H9 (cell line): ENCODE results near the gene PITPNM3. TPM values are rescaled to one million over a fixed set of nuclear protein-coding genes. Genes with fewer than 3 reads are reported as not detected.

ENCODE experiments used
- DNase-seq: peaks from one replicate; pipeline ENCODE4 v3.0.0-alpha.2; 2017
- H2AFZ ChIP-seq: one replicate; pipeline ENCODE4 v1.6.1; 2013; ENCODE audit warnings: mild to moderate bottlenecking, low read length, control low read depth, moderate library complexity
- H2AK5ac ChIP-seq: 2 replicates; pipeline ENCODE4 v1.6.1; 2013; ENCODE audit warnings: low read length, control low read depth, mixed read lengths; ENCODE audit not compliant: insufficient read length
- H2BK120ac ChIP-seq: one replicate; pipeline ENCODE4 v1.6.1; 2013; ENCODE audit warnings: low read depth, mild to moderate bottlenecking, low read length, control low read depth, inconsistent platforms; ENCODE audit not compliant: poor library complexity, severe bottlenecking
- H2BK12ac ChIP-seq: 2 replicates; pipeline ENCODE4 v1.6.1; 2013; ENCODE audit warnings: low read length, control low read depth, mixed read lengths, low read depth; ENCODE audit not compliant: insufficient read length
- H2BK15ac ChIP-seq: 2 replicates; pipeline ENCODE4 v1.6.1; 2013; ENCODE audit warnings: low read depth, low read length, control low read depth
- H2BK20ac ChIP-seq: one replicate; pipeline ENCODE4 v1.6.1; 2013; ENCODE audit warnings: low read depth, mild to moderate bottlenecking, low read length, control low read depth, inconsistent platforms; ENCODE audit not compliant: poor library complexity, severe bottlenecking
- H2BK5ac ChIP-seq: 2 replicates; pipeline ENCODE4 v1.6.1; 2013; ENCODE audit warnings: low read length, control low read depth, mixed read lengths; ENCODE audit not compliant: insufficient read length
- H3K14ac ChIP-seq: 2 replicates; pipeline ENCODE4 v1.6.1; 2013; ENCODE audit warnings: low read length, control low read depth; ENCODE audit not compliant: insufficient read depth
- H3K18ac ChIP-seq: 2 replicates; pipeline ENCODE4 v1.6.1; 2013; ENCODE audit warnings: low read depth, mild to moderate bottlenecking, mixed read lengths, low read length, control low read depth; ENCODE audit not compliant: insufficient read length
- H3K23ac ChIP-seq: 2 replicates; pipeline ENCODE4 v1.6.1; 2013; ENCODE audit warnings: low read length, control low read depth, mixed read lengths, low read depth; ENCODE audit not compliant: insufficient read length
- H3K23me2 ChIP-seq: 2 replicates; pipeline ENCODE4 v1.6.1; 2013; ENCODE audit warnings: low read depth, mild to moderate bottlenecking, mixed read lengths, low read length, control low read depth; ENCODE audit not compliant: insufficient read length, poor library complexity, severe bottlenecking
- H3K27ac ChIP-seq: 2 replicates; pipeline ENCODE4 v1.5.1; 2013; ENCODE audit warnings: low read length, control low read depth, mixed read lengths, low read depth; ENCODE audit not compliant: insufficient read length
- H3K27me3 ChIP-seq: 2 replicates; pipeline ENCODE4 v1.6.1; 2013; ENCODE audit warnings: low read length, control low read depth, inconsistent platforms; ENCODE audit not compliant: insufficient read depth
- H3K4ac ChIP-seq: 2 replicates; pipeline ENCODE4 v1.6.1; 2013; ENCODE audit warnings: low read depth, mild to moderate bottlenecking, control low read depth, inconsistent platforms, low read length, moderate library complexity
- H3K4me1 ChIP-seq: 2 replicates; pipeline ENCODE4 v1.6.1; 2013; ENCODE audit warnings: low read length, control low read depth, inconsistent platforms; ENCODE audit not compliant: insufficient read depth
- H3K4me2 ChIP-seq: 2 replicates; pipeline ENCODE4 v1.6.1; 2013; ENCODE audit warnings: low read length, control low read depth, mixed read lengths; ENCODE audit not compliant: insufficient read length, insufficient read depth
- H3K56ac ChIP-seq: 2 replicates; pipeline ENCODE4 v1.6.1; 2013; ENCODE audit warnings: low read depth, mild to moderate bottlenecking, mixed read lengths, low read length, control low read depth; ENCODE audit not compliant: insufficient read length
- H3K79me1 ChIP-seq: 2 replicates; pipeline ENCODE4 v1.6.1; 2013; ENCODE audit warnings: low read depth, mild to moderate bottlenecking, moderate library complexity, low read length, control low read depth, inconsistent platforms; ENCODE audit not compliant: insufficient read depth, poor library complexity, severe bottlenecking
- H3K79me2 ChIP-seq: 2 replicates; pipeline ENCODE4 v1.6.1; 2013; ENCODE audit warnings: low read length, control low read depth, inconsistent platforms; ENCODE audit not compliant: insufficient read depth
- H3K9ac ChIP-seq: 2 replicates; pipeline ENCODE4 v1.6.1; 2013; ENCODE audit warnings: low read length, control low read depth, mixed read lengths; ENCODE audit not compliant: insufficient read length; ENCODE audit errors: extremely low read depth
- H3K9me3 ChIP-seq: one replicate; pipeline ENCODE4 v1.6.1; 2013; ENCODE audit warnings: low read depth, low read length, inconsistent platforms; ENCODE audit not compliant: control insufficient read depth
- H3T11ph ChIP-seq: one replicate; pipeline ENCODE4 v1.6.1; 2013; ENCODE audit warnings: mild to moderate bottlenecking, low read length, control low read depth, inconsistent platforms
- H4K20me1 ChIP-seq: one replicate; pipeline ENCODE4 v1.6.1; 2013; ENCODE audit not compliant: control insufficient read depth, insufficient read length, insufficient read depth
- H4K5ac ChIP-seq: 2 replicates; pipeline ENCODE4 v1.6.1; 2013; ENCODE audit warnings: low read depth, mild to moderate bottlenecking, mixed read lengths, low read length, control low read depth; ENCODE audit not compliant: insufficient read length
- H4K8ac ChIP-seq: replicated peaks from 2 replicates; pipeline ENCODE4 v1.6.1; 2013; ENCODE audit warnings: low read length, control low read depth, mixed read lengths, low read depth; ENCODE audit not compliant: insufficient read length
- H4K91ac ChIP-seq: 2 replicates; pipeline ENCODE4 v1.6.1; 2013; ENCODE audit warnings: low read depth, mild to moderate bottlenecking, moderate library complexity, mixed read lengths, low read length, control low read depth; ENCODE audit not compliant: insufficient read length
- H3K27ac Mint-ChIP-seq, 3 experiments: 2 replicates in 2 of 3; 3 replicates in 1 of 3; pipeline ENCODE4 v1.8.0; 2020 to 2021; ENCODE audit warnings: mixed read lengths in 3 of 3, mild to moderate bottlenecking in 1 of 3, moderate library complexity in 1 of 3
- H3K27me3 Mint-ChIP-seq: 2 replicates; pipeline ENCODE4 v1.8.0; 2021; ENCODE audit warnings: low read depth, mild to moderate bottlenecking, moderate library complexity, mixed read lengths
- H3K36me3 Mint-ChIP-seq, 3 experiments: 2 replicates in 2 of 3; 3 replicates in 1 of 3; pipeline ENCODE4 v1.8.0; 2020 to 2021; ENCODE audit warnings: low read depth in 3 of 3, mixed read lengths in 3 of 3; ENCODE audit not compliant: insufficient read depth in 1 of 3
- H3K4me1 Mint-ChIP-seq, 2 experiments: 2 replicates each; pipeline ENCODE4 v1.8.0; 2020; ENCODE audit warnings: mixed read lengths in 2 of 2
- H3K4me3 Mint-ChIP-seq, 2 experiments: 2 replicates in 1 of 2; 3 replicates in 1 of 2; pipeline ENCODE4 v1.8.0; 2020 to 2021; ENCODE audit warnings: mild to moderate bottlenecking in 2 of 2, mixed read lengths in 2 of 2, moderate library complexity in 1 of 2
- H3K9me3 Mint-ChIP-seq, 2 experiments: 2 replicates in 1 of 2; 3 replicates in 1 of 2; pipeline ENCODE4 v1.8.0; 2020; ENCODE audit warnings: mild to moderate bottlenecking in 2 of 2, mixed read lengths in 2 of 2, moderate library complexity in 1 of 2
- WGBS: extraction: QIAGEN DNeasy Blood & Tissue Kit; methylation state at CpG from one replicate; pipeline ENCODE4 v1.1.7; 2013; ENCODE audit warnings: missing lambda C conversion rate, low lambda C conversion rate, mixed read lengths; ENCODE audit not compliant: insufficient read length; ENCODE audit errors: extremely low coverage; 5-methylcytosine and 5-hydroxymethylcytosine counted together
- total RNA-seq: library from RNA; stranded (reverse); gene quantifications from 2 replicates; pipeline ENCODE4 v1.2.1, GENCODE V29; 2021
- TF ChIP-seq, protein P1 (sequence below): fragments of 200-600 bp; sonication (generic); conservative IDR thresholded peaks from 3 replicates; pipeline ENCODE4 v1.8.0; 2021; ENCODE audit warnings: antibody characterized with exemption, mild to moderate bottlenecking

The PITPNM3 gene
- total RNA-seq, 1 experiment from 2014 or later: 3.4 TPM

DNA sequence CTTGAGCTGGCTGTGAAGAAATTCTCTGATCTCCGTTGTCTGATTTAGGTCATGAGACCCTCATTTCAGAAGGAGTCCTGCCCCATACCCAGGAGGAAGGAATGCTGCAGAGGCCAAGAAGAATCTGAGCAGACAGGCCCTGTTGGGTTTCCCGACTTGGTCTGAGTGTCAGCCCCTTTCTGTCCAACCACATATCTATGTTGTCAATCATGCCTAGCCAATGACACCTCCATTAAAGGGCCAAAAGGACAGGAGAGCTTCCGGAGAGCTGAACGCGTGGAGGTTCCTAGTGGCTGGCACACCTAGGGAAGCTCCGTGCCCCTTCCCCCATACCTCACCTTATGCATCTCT, 74.3 kb downstream of the PITPNM3 start:
- no peak overlapping the region for H3K9ac ChIP-seq
- no peak overlapping the region for H2BK5ac ChIP-seq
- no peaks in the 10 kb centered on the region for H3K27me3 ChIP-seq
- H3K56ac ChIP-seq: no peak overlapping the region
- no peak overlapping the region for H2BK120ac ChIP-seq
- no CpG with 5 or more reads among the region's 6 CpGs for WGBS
- H3K4me3 Mint-ChIP-seq: no peak overlapping the region
- no peaks in the 10 kb centered on the region for H3K9me3 ChIP-seq
- H3K36me3 Mint-ChIP-seq: no peaks in the 10 kb centered on the region
- H4K5ac ChIP-seq: no peak overlapping the region
- no peak overlapping the region for H3K27ac ChIP-seq
- DNase-seq: no peak
- no peak overlapping the region for H3K18ac ChIP-seq
- H3T11ph ChIP-seq: no peak overlapping the region
- H3K79me2 ChIP-seq: no peaks in the 10 kb centered on the region
- peaks cover 26 to 30% of the 10 kb centered on the region in 2 experiments for H3K4me1 Mint-ChIP-seq
- H3K27ac Mint-ChIP-seq: no peak overlapping the region
- H3K9me3 Mint-ChIP-seq: no peaks in the 10 kb centered on the region
- no peak overlapping the region for H3K23ac ChIP-seq
- no peak overlapping the region for H3K4me2 ChIP-seq
- no peak overlapping the region for H3K14ac ChIP-seq
- H4K8ac ChIP-seq: no peak overlapping the region
- H4K91ac ChIP-seq: no peak overlapping the region
- TF ChIP-seq, protein P1, sequence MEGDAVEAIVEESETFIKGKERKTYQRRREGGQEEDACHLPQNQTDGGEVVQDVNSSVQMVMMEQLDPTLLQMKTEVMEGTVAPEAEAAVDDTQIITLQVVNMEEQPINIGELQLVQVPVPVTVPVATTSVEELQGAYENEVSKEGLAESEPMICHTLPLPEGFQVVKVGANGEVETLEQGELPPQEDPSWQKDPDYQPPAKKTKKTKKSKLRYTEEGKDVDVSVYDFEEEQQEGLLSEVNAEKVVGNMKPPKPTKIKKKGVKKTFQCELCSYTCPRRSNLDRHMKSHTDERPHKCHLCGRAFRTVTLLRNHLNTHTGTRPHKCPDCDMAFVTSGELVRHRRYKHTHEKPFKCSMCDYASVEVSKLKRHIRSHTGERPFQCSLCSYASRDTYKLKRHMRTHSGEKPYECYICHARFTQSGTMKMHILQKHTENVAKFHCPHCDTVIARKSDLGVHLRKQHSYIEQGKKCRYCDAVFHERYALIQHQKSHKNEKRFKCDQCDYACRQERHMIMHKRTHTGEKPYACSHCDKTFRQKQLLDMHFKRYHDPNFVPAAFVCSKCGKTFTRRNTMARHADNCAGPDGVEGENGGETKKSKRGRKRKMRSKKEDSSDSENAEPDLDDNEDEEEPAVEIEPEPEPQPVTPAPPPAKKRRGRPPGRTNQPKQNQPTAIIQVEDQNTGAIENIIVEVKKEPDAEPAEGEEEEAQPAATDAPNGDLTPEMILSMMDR: no peak
- H3K27me3 Mint-ChIP-seq: no peaks in the 10 kb centered on the region; the same call in none of the 2 replicates
- H3K4me1 ChIP-seq: peaks cover 5% of the 10 kb centered on the region; the same call in 1 of the 2 replicates
- no peaks in the 10 kb centered on the region for H4K20me1 ChIP-seq
- H3K4ac ChIP-seq: no peak overlapping the region
- no peak overlapping the region for H2BK20ac ChIP-seq
- H2BK12ac ChIP-seq: no peak overlapping the region
- no peak overlapping the region for H2AK5ac ChIP-seq
- no peaks in the 10 kb centered on the region for H3K23me2 ChIP-seq
- no peaks in the 10 kb centered on the region for H3K79me1 ChIP-seq
- H2BK15ac ChIP-seq: no peak overlapping the region
- H2AFZ ChIP-seq: no peak overlapping the region
